Ramos (cell line): Measurements from ENCODE around the gene CMTM7.
"Not testable (repeated sequence)": the region's sequence is repeated elsewhere in the genome, so short reads cannot be mapped to it uniquely, and the experiment has no call there.

Experiments
- in situ Hi-C: fragments of 300-500 bp; cut with MboI; formaldehyde crosslinking; loops from one replicate; pipeline ENCODE4 v1.14.3; 2022; ENCODE audit warnings: low sequenced_read_pairs; ENCODE audit not compliant: unreplicated experiment

CMTM7 gene

DNA sequence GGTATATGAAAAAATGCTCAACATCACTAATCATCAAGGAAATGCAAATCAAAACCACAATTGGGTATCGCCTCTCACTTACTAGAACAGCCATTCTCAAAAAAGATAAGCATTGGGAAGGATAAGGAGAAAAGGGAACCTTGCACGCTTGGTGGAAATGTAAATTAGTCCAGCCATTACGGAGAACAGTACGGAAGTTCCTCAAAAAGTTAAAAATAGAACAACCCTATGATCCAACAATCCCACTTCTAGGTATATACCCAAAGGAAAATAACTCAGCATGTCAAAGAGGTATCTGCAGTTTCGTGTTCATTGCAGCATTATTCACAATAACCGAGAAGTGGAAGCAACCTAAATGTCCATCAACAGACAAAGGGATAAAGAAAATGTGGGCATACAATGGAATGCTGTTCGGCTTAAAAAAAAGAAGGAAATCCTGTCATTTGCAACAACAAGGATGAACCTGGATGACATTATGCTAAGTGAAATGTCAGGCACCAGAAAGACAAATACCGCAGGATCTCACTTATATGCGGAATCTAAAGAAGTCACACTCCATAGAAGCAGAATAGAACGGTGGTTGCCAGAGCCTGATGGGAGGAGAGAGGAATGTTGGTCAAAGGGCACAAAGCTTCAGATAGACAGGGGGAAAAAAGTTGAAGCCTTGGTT lies 11.7 kb upstream of the CMTM7 start:
- in situ Hi-C loops: no loop called here

DNA sequence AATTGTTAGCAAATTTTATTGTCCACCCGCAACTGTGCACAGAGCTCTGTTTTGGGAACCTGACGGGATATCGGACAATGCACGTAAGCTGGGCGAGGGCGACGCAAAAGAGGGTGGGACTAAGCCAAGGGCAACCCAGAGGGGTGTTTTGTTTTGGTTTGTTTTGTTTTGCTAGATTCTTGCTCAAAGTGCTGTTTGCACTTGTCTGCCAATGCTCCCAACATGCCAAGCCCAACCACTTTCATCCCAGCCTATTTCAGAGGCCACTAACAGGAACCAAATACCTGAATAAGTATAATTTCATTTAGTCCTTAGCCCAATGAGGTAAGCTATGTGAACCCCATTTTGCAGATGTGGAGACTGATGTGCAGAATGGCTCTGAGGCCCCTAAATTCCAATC lies 9.7 kb upstream of the CMTM7 start:
- in situ Hi-C loops: no loop called here

GRCh38 chr3:32383136-32383711 lies 8.4 kb upstream of the CMTM7 start:
- in situ Hi-C loops: no loop called here

GRCh38 chr3:32384938-32385337 lies 6.7 kb upstream of the CMTM7 start:
- in situ Hi-C loops: no loop called here

DNA sequence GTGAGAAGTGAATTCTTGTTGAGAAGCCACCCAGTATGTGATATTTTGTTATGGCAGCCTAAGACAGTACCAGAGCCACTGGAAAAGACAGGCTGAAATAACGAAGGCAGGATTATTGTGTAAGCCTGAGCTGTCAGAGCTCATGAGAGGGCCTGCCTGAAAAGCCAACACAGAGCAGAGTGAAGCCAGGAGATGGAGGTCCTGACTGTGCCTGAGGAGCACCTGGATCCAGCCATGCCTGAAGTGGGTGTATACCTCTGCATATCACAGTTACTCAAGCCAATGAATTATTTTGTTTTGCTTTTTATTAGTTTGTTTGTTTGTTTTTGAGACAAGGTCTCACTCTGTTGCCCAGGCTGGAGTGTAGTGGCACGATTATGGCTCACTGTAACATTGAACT lies 4.1 kb upstream of the CMTM7 start:
- in situ Hi-C loops: no loop called here

DNA sequence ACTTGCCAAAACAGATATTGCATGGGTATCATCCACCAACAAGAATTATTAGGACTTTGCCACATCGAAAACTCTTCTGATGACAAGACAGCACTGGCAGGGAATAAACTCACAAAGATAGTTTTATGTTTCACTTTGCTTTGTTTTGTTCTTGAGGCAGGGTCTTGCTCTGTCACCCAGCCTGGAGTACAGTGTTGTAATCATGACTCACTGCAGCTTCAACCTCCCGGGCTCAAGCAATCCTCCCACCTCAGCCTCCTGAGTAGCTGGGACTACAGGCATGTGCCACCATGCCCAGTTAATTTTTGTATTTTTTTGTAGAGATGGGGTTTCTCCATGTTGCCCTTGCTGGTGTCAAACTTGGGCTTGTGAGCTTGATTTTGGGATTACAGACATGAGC lies 2.1 kb upstream of the CMTM7 start:
- in situ Hi-C loops: not testable (repeated sequence)

DNA sequence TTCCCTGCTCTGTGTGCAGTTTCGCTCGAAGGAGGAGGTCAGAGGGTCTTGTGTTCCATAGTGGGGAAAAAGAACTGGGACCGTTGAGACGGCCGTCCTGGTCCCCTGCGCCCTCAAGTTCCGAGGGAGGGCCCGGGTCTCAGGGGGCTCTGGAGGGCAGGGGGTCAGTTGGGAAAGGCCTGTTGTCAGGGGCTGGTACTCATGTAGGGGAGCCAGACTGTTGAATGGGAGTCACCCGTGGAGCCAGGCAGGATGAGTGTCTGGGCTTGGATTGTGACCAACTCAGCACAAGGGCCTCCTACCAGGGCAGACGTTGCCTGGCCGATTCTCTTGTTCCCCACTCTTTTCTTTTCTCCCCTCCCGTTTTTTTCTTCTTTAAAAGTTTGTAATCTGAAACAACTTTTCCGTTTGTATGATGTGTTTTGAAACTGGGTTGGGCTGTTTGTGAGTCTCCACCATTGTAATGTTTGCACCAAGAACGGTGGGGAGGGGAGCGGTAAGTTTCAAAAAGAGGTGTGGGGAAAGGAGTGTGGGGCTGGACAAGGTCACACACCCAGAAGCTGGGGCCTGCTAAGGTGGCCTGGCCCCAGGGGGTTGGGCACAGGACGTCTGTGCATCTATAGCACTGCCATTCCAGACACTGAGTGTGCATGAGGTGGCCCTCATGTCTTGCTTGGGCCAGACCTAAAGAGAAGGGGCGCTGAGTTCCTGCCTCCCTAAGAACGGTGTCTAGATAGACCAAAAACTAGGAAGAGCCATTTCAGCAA lies 1.1 kb downstream of the CMTM7 start:
- in situ Hi-C loops: no loop called here

DNA sequence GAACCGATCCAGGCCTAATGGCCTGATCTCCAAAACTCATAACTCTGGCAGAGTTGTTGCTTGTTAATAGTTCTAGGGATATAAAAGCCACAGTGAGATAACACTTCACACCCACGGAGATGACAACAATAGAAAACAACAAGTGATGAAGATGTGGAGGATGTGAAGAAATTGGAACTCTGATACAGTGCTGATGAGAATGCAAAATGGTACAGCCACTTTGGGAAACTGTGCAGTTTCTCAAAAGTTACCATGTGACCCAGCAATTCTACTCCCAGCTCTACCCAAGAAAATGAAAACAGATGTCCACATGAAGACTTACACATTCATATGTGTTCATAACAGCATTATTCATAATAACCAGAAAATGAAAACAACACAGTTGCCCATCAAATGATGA lies 3.8 kb downstream of the CMTM7 start:
- in situ Hi-C loops: no loop called here

- in situ Hi-C loops: no loop called here
Measured at GRCh38 chr3:32397941-32398340, 6.3 kb downstream of the CMTM7 start.

- in situ Hi-C loops: no loop called here
Measured at GRCh38 chr3:32398531-32398930, 6.9 kb downstream of the CMTM7 start.

DNA sequence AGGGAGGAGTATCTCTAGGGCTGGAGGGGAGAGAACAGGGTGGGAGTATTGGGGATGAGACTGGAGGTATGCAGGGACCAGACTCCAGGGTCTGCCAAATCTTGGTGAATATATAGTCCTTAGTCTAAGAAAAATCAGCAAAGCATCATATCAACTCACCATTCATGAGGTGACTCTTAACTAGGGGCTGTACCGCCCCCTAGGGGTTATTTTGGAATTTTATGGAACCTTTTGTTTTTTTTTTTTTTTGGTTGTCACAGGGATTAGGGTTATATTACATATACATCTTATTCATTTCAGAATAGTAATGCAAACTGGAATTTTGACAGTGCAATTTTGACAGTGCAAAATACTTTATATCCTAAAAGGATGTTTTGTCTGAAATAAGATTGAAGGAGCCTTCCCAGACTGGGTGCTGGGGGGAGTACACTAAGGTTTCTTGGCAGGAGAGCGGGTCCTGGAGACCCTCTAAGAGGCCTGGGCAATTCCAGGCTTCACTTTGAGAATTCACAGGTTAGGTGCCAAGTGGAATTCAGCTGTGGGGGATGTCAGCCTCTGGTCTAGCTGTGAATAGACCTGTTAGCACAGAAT lies 7.5 kb downstream of the CMTM7 start:
- in situ Hi-C loops: no loop called here

- in situ Hi-C loops: loop anchor here (25.0 kb wide), 1 partner anchor 439 kb away; no protein-coding TSS in a partner anchor
Measured at GRCh38 chr3:32401126-32401525, 9.5 kb downstream of the CMTM7 start.

DNA sequence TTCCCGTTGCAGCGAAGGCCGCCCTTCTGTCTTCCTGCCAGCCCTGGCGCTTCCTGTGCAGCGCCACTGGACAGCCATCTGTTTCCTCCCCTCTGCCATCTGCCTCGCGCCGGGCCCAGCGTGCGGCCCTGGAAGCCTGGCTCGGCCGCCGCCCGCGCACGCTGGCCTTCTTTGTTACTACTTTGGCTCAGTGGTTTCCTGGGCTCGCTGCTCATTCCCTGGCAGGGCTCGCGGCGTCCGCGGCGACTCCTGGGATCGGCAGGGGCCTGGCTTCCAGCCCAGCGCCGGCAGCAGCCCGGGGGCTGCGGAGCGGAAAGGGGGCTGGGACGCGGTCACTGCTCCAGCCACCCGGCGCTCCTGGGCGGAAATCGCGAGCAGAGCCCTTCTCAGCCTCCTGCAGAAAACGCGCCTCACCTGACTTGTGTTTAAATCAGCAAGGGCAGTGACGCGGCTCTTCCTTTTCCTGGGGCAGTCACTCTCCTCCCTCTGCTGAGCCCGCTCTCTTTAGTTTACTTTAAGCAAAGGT lies 10.0 kb downstream of the CMTM7 start:
- in situ Hi-C loops: loop anchor here (25.0 kb wide), 1 partner anchor 439 kb away; no protein-coding TSS in a partner anchor

DNA sequence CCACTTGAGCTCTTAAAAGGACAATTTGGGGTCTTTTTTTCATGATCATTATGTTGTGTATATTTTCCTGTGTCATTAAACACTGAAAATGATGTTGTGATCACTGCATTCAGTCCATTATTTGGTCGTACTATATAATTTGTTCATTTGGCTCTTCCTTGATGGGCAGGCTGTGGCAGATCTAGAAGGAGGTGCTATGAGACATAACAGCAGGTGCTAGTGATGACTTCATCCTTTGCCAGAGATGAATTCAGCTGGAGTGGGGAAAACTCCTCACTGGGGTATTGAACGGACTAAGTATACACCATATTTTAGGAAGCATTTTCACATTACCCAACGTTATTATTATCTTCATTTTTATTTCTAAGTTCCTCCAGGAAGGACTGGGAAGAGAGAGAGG lies 12.0 kb downstream of the CMTM7 start:
- in situ Hi-C loops: loop anchor here (25.0 kb wide), 1 partner anchor 441 kb away; no protein-coding TSS in a partner anchor

DNA sequence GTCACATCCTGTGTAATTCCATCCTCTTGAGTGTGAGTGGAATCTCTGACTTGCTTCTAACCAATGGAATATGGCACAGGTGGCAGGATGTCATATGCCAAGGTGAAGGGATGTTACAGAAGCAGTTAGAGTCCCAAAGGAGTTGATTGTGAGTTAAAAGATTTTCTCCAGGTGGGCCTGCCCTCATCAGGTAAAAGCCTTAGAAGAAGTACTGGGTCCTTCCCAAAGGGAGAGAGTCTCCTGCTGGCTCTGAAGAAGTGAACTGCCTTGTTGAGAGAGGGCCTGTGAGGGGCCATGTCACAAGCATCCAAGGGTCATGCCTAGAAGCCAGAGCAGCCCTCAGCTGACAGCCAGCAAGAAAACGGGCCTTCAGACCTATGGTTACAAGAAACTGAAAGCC lies 13.1 kb downstream of the CMTM7 start:
- in situ Hi-C loops: loop anchor here (25.0 kb wide), 1 partner anchor 442 kb away; no protein-coding TSS in a partner anchor

DNA sequence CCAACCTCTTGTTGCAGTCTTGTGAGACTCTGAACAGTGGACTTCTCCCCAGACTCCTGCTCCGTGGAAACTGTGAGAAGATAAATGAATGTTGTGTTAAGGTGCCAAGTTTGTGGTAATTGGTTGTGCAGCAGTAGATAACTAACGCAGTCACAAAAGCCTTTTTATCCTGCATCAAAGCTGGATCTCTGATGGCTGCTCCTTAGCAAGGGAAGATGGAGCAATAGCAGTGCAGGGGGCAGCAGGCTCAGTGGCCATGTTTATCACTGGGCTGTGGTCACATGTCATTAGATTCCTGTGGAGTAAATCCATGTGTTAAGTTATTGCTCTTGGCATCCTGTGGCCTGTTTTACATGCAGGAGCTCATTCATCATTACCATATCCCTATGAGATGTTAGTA lies 13.5 kb downstream of the CMTM7 start:
- in situ Hi-C loops: loop anchor here (25.0 kb wide), 1 partner anchor 443 kb away; no protein-coding TSS in a partner anchor

DNA sequence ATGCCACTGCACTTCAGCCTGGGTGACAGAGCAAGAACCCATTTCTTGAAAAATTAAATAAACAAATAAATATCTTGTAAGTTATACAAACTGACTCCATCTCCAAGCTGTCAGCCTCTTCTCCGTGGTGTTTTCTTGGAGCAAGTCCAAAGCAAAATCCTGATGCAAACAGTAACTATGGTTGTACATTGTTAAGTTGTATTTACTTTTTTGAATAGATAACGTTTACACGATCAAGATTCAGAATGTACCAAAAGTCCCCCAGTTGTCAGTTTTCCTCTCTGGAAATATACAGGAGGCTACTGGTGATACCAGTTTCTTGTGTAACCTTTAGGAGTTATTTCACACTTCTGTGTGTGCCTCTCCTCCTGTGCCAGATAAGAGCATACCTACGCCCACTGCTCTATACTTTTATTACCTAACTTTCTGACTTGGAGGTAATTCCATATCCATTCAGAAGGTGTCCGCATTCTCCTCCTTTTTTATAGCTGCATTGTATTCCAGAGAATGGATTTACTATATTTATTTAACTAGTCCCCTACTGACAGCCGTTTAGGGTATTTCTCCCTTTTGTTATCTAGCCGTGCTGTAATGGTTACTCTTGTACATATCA lies 14.2 kb downstream of the CMTM7 start:
- in situ Hi-C loops: loop anchor here (25.0 kb wide), 1 partner anchor 444 kb away; no protein-coding TSS in a partner anchor

- in situ Hi-C loops: loop anchor here (25.0 kb wide), 1 partner anchor 444 kb away; no protein-coding TSS in a partner anchor
Measured at GRCh38 chr3:32406486-32407408, 15.1 kb downstream of the CMTM7 start.
